ENCODE data around the gene CLGN. TPM values are rescaled to one million over a fixed set of nuclear protein-coding genes. Genes with fewer than 3 reads are reported as not detected.

Gene CLGN
- total and polyA plus RNA-seq, 10 of the 15 experiments (the other 5 are each of a cell fraction or from before 2014, with no cell fraction given): 0.11 to 1.0 (median 0.62) TPM

GRCh38 chr4:140395668-140396067 is 31.8 kb downstream of the CLGN start:
- H3K4me1 ChIP-seq (ENCODE audit: control insufficient read depth, insufficient read depth, low read length): no peaks in the 10 kb centered on the region
- FAIRE-seq (no peak), ATAC-seq (no peak), DNase-seq (ENCODE audit: low read depth, low spot score) (no peak)
- SMC1A ChIA-PET (ENCODE audit: uncharacterized antibody, unreplicated experiment): no interaction called here
- TF ChIP-seq YY1 (IDR thresholded peaks at IDR 0.05; ENCODE audit: low read depth, low read length) (no peak), SUZ12 (IDR thresholded peaks at IDR 0.05; ENCODE audit: unreplicated experiment) (no peak), FOS (IDR thresholded peaks at IDR 0.05; ENCODE audit: borderline replicate concordance, extremely low read depth, insufficient read length) (no peak), SMC3 (IDR thresholded peaks at IDR 0.05; ENCODE audit: borderline replicate concordance, low read length) (no peak), CEBPZ (IDR thresholded peaks at IDR 0.05; ENCODE audit: low read depth, low read length) (no peak), SMAD1 (IDR thresholded peaks at IDR 0.05; ENCODE audit: low read depth, partially characterized antibody) (no peak), POLR2A (IDR thresholded peaks at IDR 0.05; ENCODE audit: low read depth, low read length) (no peak), CBFB (IDR thresholded peaks at IDR 0.05; ENCODE audit: low read depth) (no peak), ELK1 (IDR thresholded peaks at IDR 0.05; ENCODE audit: low read depth, low read length) (no peak), ZNF217 (IDR thresholded peaks at IDR 0.05) (no peak), ASH2L (IDR thresholded peaks at IDR 0.05; ENCODE audit: borderline replicate concordance, low read depth) (no peak), ESRRA (IDR thresholded peaks at IDR 0.05; ENCODE audit: low read length) (no peak), EGR1 (IDR thresholded peaks at IDR 0.05; ENCODE audit: borderline replicate concordance in 1 of 2, low read depth in 2 of 2, low read length in 2 of 2) (no peak), SIN3A (IDR thresholded peaks at IDR 0.05; ENCODE audit: low read depth, low read length) (no peak)
- in situ Hi-C loops (cut with MboI): no loop called here
- no peaks in the 10 kb centered on the region for H3K79me2 ChIP-seq (ENCODE audit: control insufficient read depth, insufficient read depth, low read length)
- no peak overlapping the region for H3K27ac ChIP-seq (ENCODE audit: control insufficient read depth, insufficient read depth)
- H3K9ac ChIP-seq (ENCODE audit: control insufficient read depth, insufficient read depth, low read length): no peak overlapping the region
- RAD21 ChIA-PET (ENCODE audit: unreplicated experiment): no interaction called here
- WGBS (ENCODE audit: insufficient coverage, insufficient replicate concordance, low lambda C conversion rate, missing lambda C conversion rate): 49% methylated on average over 5 of the region's 5 CpGs
- POLR2A ChIA-PET: no interaction called here
- no TSS peak for BruUV-seq (replicated peaks)
- H3K9me3 ChIP-seq (replicated peaks; ENCODE audit: control insufficient read depth, insufficient read depth, low read length): no peaks in the 10 kb centered on the region
- H4K20me1 ChIP-seq (ENCODE audit: control insufficient read depth, insufficient read depth): no peaks in the 10 kb centered on the region
- intact Hi-C loops (cut with micrococcal nuclease; ENCODE audit: unreplicated experiment): no loop called here
- no peaks in the 10 kb centered on the region for H3K36me3 ChIP-seq (ENCODE audit: control insufficient read depth in 2 of 2, insufficient read depth in 2 of 2, low read length in 1 of 2)
- CTCF ChIA-PET: interaction anchor here (1.1 kb wide), 1 partner anchor 36 kb away, joined by 3 read pairs; no protein-coding TSS in a partner anchor
- H3K27me3 ChIP-seq (replicated peaks in 1 of 2; ENCODE audit: control insufficient read depth in 2 of 2, insufficient read depth in 2 of 2, low read length in 1 of 2): no peaks in the 10 kb centered on the region
- no peak overlapping the region for H3K4me2 ChIP-seq (ENCODE audit: control insufficient read depth, insufficient read depth)
- no peak overlapping the region for H2AFZ ChIP-seq (ENCODE audit: control insufficient read depth, low read depth, low read length)
- no peak overlapping the region for H3K4me3 ChIP-seq
